Retinal pigment epithelial cell (primary cell): ENCODE measurements around the gene DNMBP.
A peak's percentile ranks its signal among the peaks of the same experiment; 100 is the strongest.
"Not testable (repeated sequence)": the region's sequence is repeated elsewhere in the genome, so short reads cannot be mapped to it uniquely, and the experiment has no call there.

Experiments used
- DNase-seq: peaks from one replicate; pipeline ENCODE4 v3.0.0-alpha.2; 2010; ENCODE audit warnings: low read depth
- H3K4me3 ChIP-seq: 2 replicates; pipeline ENCODE4 v1.5.1; 2011; ENCODE audit warnings: mild to moderate bottlenecking, low read length, control low read depth, moderate library complexity
- TF ChIP-seq, protein P1 (sequence below): conservative IDR thresholded peaks from 2 replicates; pipeline ENCODE4 v1.5.1; 2011; ENCODE audit warnings: low read depth, low read length, control low read depth, inconsistent platforms

The DNMBP gene

DNA sequence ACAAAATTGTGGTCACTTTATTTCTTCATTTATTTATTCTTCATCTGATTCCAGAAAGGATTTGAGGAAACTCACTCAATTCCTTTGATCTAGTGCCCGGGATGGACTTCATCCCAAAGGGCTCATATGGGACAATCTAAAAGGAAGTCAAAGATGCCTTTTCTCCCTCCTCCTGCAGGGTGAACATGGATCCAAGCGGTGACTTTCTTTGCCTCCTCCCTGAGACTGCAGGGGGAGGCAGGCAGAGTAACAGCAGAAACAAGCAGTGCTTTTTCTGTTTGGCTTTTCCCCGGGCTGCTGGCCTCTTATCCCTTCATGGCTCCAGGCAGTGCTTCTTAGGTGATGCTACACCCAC, 10.0 kb upstream of the DNMBP start:
- TF ChIP-seq, protein P1, sequence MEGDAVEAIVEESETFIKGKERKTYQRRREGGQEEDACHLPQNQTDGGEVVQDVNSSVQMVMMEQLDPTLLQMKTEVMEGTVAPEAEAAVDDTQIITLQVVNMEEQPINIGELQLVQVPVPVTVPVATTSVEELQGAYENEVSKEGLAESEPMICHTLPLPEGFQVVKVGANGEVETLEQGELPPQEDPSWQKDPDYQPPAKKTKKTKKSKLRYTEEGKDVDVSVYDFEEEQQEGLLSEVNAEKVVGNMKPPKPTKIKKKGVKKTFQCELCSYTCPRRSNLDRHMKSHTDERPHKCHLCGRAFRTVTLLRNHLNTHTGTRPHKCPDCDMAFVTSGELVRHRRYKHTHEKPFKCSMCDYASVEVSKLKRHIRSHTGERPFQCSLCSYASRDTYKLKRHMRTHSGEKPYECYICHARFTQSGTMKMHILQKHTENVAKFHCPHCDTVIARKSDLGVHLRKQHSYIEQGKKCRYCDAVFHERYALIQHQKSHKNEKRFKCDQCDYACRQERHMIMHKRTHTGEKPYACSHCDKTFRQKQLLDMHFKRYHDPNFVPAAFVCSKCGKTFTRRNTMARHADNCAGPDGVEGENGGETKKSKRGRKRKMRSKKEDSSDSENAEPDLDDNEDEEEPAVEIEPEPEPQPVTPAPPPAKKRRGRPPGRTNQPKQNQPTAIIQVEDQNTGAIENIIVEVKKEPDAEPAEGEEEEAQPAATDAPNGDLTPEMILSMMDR = peak; percentile 17
- DNase-seq = no peak
- no peak overlapping the region for H3K4me3 ChIP-seq

DNA sequence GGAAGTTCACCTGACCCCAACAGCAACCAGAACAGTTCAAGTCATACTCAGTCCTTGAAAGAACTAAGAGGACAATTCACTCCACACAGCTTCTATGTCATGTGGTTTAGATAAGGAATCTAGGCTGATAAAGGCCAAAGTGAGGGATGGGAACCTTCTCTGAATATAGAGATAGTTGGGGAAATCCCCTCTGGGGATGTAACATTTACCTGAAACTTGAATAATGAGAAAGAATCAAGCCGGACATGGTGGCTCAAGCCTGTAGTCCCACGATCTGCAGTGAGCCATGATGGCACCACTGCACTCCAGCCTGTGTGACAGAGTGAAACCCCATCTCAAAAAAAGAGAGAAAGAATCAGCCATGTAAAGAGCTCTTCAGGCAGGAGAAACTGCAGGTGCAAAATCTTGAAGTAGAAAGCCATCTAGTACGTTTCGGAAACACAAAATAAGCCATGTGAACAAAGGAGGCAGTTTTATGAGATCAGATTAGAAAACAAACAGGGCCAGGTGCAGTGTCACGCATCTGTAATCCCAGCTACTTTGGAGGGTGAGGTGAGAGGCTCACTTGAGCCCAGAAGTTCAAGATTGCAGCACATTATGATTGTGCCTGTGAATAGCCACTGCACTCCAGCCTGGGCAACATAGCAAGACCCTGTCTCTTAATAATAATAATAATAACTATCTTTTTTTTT, 4.5 kb upstream of the DNMBP start:
- H3K4me3 ChIP-seq = no peak overlapping the region
- TF ChIP-seq, protein P1 = no peak
- DNase-seq = no peak

DNA sequence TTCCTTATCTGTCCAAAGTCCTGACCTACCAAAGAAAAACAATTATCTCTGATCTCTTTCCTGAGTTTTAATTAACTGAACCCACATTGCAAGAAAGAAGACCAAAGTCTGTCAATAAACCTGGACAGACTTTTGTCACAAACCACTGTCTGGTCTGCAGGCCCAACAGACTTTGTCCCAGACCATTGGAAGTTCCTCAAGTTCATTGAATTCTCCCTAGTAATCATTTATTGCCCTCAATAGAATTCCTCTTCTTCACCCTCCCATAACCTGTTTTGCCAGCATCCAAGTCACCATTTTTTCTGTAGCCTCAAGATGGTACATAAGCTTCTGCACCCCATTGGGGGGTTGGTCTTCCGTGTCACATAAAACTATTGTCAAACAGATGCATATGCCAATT, 3.9 kb upstream of the DNMBP start:
- TF ChIP-seq, protein P1 = no peak
- no peak overlapping the region for H3K4me3 ChIP-seq
- no peak for DNase-seq

DNA sequence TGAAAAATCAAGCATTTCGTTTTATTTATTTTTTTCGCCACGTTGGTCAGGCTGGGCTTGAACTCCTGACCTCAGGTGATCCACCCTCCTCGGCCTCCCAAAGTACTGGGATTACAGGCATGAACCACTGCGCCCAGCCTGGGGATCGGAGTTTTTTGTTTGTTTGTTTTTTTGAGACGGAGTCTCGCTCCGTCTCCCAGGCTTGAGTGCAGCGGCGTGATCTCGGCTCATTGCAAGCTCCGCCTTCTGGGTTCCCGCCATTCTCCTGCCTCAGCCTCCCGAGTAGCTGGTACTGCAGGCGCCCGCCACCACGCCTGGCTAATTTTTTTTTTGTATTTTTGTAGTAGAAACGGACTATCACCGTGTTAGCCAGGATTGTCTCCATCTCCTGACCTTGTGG, 2.2 kb upstream of the DNMBP start:
- not testable (repeated sequence) for DNase-seq, H3K4me3 ChIP-seq

DNA sequence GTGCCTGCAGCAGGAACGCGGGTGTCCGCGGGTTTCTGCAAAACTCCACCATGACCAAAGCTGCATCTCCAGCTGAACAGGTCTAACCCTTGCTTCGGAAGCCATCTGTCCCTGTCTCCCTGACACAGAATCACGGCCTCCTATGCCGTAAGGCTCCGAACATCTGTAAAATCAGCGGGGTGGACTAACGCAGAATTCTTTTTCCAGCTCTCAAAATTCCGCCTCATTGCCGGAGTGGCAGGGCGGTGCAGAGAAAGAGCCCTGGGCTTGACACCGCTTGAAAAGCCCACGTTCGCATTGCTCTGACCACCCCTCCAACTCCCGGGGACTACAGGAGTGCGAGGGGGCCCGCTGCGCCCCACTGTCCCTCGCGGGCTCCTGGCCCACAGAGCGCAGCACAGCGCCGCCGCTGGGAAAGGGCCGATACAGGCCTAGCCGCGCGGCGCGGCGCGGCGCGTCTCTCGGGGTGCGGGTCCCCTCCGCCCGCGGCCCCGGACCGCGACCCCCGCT, 409 bp downstream of the DNMBP start:
- no peak for DNase-seq
- TF ChIP-seq, protein P1 = peak; percentile 46
- H3K4me3 ChIP-seq = peak overlapping the region; percentile 94

DNA sequence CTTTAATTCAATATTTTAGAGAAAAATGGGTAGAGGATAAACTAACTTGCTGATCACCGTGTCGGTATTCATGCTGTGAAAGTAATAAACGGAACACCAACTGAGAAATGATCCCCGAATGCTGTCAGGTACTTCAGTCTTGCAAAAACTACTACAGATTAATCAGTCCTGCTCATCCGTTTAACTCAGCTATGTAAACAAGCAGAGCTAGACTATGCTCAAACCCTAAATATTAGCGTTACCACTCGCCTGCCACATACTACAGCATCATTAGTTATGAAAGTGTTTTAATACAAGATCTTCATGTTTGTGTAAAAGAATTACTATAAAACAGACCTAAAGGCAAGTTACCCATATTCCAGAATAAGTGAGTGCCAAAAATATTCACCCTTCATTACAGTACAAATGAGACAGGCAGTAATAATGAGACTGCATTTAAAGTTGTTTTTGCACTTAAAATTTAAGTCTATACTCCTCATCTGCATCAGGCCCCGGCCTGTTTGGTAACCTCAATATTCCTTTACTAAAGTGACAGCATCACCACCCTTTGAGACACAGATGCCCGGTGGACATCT, 952 bp downstream of the DNMBP start:
- TF ChIP-seq, protein P1 = no peak
- no peak for DNase-seq
- H3K4me3 ChIP-seq = peak overlapping the region; percentile 94

DNA sequence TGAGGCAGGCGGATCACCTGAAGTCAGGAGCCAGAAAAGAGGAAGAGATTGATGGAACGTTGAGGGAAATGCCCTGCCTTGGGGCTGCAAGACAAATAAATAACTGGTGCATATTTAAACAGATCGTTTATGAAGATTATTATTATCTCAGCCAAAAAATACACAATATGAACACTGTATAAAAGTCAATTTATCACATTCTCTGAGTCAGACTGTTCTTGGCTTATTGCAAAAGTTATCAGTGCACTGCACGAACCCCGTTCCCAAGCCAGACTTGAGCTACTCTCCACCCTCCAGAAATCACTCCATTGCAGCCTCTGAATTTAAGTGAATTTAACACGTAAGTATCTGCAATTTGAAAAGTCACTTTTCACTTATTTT, 1.6 kb downstream of the DNMBP start:
- TF ChIP-seq, protein P1 = no peak
- H3K4me3 ChIP-seq = peak overlapping the region; percentile 94
- no peak for DNase-seq
